DND-41 (cell line): ENCODE measurements around the gene MANBA.

ENCODE experiments used
- EZH2 ChIP-seq: IDR thresholded peaks from 3 replicates; pipeline ENCODE4 v1.6.1; 2012; ENCODE audit warnings: borderline replicate concordance, low read depth, mild to moderate bottlenecking, moderate library complexity, low read length, inconsistent platforms; ENCODE audit not compliant: severe bottlenecking
- TF ChIP-seq, protein P1 (sequence below): IDR thresholded peaks from 2 replicates; pipeline ENCODE4 v1.5.1; 2012; ENCODE audit warnings: borderline replicate concordance, low read length, moderate library complexity, mild to moderate bottlenecking; ENCODE audit not compliant: poor library complexity, severe bottlenecking; ENCODE audit errors: extremely low read depth

DNA sequence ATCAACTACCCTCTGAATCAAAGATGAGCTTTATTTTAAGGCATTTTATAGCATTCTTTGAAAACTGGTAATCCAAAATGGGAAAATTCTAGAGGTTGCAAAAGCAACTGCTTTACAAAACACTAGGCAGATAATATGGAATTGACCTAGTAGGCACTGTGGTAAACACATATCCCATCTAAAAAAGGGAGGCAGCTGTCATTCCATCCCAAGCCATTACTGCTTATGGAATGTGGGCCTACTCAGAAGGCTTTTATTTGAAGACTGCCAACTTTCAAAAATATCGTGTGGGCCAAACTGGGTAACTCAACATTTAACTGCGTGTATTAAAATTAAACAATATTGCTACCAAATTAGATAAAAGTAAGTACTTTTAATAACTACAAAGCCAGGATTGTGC lies 47.2 kb upstream of the MANBA start:
- TF ChIP-seq, protein P1, sequence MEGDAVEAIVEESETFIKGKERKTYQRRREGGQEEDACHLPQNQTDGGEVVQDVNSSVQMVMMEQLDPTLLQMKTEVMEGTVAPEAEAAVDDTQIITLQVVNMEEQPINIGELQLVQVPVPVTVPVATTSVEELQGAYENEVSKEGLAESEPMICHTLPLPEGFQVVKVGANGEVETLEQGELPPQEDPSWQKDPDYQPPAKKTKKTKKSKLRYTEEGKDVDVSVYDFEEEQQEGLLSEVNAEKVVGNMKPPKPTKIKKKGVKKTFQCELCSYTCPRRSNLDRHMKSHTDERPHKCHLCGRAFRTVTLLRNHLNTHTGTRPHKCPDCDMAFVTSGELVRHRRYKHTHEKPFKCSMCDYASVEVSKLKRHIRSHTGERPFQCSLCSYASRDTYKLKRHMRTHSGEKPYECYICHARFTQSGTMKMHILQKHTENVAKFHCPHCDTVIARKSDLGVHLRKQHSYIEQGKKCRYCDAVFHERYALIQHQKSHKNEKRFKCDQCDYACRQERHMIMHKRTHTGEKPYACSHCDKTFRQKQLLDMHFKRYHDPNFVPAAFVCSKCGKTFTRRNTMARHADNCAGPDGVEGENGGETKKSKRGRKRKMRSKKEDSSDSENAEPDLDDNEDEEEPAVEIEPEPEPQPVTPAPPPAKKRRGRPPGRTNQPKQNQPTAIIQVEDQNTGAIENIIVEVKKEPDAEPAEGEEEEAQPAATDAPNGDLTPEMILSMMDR, result no peak
- TF ChIP-seq EZH2, result no peak
